Epithelial cell of alveolus of lung (primary cell): ENCODE results near the gene RPUSD1. TPM values are rescaled to one million over a fixed set of nuclear protein-coding genes. Genes with fewer than 3 reads are reported as not detected.

ENCODE experiments used
- total RNA-seq: library from RNA; depleted of rRNA; stranded (reverse); fragments of >200 nt; gene quantifications from 2 replicates; pipeline ENCODE4 v1.2.1, GENCODE V29; 2015

Gene RPUSD1, protein sequence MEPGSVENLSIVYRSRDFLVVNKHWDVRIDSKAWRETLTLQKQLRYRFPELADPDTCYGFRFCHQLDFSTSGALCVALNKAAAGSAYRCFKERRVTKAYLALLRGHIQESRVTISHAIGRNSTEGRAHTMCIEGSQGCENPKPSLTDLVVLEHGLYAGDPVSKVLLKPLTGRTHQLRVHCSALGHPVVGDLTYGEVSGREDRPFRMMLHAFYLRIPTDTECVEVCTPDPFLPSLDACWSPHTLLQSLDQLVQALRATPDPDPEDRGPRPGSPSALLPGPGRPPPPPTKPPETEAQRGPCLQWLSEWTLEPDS
- total RNA-seq = 26.4 and 30.3 TPM in 2 replicates

DNA sequence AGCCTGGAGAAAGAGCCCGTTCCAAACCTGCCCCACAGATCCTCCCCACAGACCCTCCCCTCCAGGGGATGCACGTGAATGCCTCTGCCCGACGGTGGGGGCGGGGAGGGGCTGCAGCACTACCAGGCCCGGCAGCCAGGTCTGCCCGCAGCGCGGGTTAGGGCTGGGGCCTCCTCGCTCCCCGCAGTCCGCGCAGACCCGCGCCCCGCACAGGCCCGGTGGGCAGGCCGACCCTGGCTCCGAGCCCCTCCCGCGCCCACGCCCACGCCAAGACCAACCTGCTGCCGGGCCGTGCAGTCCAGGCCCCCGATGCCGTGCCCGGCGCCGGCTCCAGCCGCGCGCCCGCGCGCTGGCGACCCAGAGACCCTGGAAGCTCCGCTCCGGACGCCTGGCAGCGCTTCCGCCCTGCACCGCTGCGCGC is at the start of gene RPUSD1:
Gene RPUSD1, minus strand, starts transcription at position 404 of the 421 bp plus-strand sequence. CDS start 644 bp downstream, outside the sequence.

DNA sequence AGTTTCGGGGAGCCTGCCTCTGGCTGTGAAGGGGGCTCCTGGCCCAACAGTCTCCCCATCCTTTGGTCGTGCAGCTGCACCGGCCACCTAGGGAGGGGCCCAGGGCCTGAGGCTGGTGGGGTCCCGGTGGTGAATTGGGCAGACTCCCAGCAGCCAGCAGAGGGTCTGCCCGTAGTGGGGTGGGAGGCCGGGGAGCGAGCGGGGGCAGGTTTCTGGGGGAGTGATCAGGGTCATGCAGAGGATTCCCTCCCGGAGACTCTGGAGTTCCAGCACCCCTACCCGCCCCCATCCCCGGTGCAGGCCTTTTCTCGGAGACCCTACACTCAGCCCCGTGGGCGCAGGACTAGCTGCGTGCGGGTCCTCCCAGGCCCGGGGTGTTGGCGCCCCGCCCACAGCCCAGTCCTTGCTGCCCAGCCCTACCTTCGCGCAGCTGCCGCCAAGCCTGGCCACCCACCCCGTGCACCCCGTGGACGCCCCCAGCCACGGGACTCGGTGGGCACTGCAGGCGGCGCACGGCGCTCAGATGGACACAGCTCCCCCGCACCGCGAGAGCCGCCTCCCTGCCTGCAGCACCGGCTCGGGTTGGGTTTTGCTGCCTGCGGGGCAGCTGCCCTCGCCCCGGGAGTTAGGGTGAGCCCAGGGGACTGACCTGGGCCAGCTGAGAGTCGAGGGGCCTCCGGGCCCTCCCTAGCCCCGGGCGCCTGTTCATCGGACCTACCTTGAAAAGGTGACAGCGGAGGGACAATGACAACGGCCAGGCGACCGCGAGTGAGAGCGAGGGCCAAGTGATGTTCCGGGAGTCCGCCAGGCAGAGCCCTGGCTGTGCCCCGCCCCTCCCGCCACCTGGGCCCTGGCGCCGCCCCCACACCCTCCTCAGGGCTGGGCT is 12.0 kb upstream of the RPUSD1 start, which contains the start of gene GNG13:
Gene GNG13, minus strand, starts transcription at position 787 of the 886 bp plus-strand sequence. CDS start 1,657 bp downstream, outside the sequence.

DNA sequence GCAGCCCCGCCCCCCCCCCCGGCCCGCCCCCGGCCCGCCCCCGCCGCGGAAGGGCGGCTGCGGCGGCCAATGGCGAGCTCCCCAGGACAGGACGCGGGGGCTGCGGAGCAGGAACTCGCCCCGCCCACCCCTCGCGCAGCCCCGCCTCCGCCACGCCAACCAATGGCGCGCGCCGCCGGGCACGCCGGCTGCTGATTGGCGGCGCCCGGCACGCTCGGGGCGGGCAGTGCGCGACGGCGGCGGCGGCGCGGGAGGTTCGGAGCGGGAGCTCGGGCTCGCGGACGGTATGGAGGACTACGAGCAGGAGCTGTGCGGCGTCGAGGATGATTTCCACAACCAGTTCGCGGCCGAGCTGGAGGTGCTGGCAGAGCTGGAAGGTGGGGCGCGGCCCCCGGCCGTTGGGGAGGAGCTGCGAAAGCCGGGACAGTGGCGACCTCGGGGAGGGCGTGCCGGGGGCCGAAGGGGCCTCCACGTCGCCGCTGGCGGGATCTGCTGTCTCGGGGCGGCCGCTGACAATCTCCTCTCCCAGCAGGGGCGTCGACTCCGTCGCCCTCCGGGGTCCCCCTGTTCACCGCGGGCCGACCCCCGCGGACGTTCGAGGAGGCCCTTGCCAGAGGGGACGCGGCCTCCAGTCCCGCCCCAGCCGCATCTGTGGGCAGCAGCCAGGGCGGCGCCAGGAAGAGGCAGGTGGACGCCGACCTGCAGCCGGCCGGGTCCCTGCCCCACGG is 382 bp upstream of the RPUSD1 start, which contains the start of gene CHTF18:
Gene CHTF18, plus strand, starts transcription at position 222 of the 728 bp plus-strand sequence. Its CDS starts 65 bp downstream, at position 287.

DNA sequence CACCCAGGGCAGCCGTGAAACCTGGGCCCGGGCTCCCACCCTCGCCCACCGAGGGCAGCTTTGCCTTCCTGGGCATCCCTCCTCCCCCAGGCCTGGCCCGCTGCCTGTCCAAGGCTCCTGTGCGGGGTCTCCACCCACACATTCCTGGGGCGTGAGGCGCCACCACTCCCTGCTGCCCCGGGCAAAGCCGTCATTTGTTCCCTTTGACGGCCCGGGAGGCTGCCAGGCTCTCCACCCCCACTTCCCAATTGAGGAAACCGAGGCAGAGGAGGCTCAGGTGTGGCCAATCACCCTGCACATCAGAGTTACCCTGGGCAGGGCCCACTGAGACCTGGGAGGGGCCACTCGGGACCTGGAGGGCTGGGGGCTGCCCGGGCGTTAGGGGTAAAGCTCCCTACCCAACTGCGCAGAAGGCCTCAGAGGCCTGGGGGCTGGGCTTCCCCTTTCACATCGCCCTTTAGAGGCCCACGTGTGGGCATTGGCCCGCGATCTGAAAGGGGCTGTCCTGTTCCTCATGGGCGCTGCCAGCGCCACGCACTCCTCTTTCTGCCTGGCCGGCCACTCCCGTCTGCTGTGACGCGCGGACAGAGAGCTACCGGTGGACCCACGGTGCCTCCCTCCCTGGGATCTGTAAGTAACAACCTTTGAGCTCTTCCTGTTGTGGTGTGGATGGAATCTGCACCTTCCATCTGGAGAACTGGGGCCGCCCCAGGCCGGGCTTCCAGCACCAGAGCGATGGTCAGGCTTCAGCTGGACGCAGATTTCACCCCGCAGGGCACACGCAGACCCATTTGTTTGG is 27.4 kb downstream of the RPUSD1 start, which contains the start of gene MSLN:
Gene MSLN, plus strand, starts transcription at position 190 of the 799 bp plus-strand sequence. CDS start 1,947 bp downstream, outside the sequence.

DNA sequence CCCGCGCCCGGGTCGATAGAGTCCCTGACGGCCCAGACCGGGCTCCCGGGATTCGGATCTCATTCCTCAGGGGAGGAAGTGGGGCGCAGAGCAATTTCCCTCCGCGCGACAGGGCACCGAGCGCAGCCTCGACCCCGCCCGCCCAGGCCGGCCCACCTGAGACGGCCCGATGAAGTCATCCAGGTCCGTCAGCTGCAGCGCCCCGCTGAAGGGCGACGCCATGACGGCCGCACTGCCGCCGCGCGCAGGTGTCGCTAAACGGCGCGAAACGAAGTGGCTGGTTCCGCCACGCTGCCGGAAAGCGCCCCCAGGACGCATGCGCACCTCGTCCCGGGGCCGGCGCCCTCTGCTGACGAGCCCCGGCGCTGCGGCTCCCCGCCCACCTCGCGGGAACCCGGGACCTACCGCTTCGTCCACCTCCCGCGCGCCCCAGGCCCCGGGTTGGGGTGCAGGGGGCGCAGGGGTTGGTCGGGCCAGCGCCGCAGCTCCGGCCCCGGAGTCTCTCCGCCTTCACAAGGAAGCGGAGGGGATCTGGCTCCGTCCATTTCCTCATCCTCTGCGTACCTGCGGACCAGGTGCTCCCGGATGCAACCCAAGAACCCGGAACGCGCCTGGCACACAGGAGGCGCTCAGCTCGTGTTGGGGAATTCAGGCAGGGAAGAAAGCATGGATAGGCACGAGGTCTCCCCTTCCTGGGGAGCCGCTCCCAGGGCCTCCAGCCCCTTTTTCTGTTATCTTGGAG is 47.2 kb downstream of the RPUSD1 start, which contains the start of gene CIAO3:
Gene CIAO3, minus strand, starts transcription at position 234 of the 742 bp plus-strand sequence. Its CDS starts 12 bp downstream, at position 222.

Other genes with a start within 250 kb of the RPUSD1 start
- not detected in 2 replicates for gene PRR35, start 228.0 kb downstream of the RPUSD1 start, total RNA-seq
- 2.2 and 13.1 TPM in 2 replicates for gene NHLRC4, start 221.4 kb downstream of the RPUSD1 start, total RNA-seq
- 38.7 and 40.2 TPM in 2 replicates for gene PIGQ, start 218.4 kb downstream of the RPUSD1 start, total RNA-seq
- gene RAB40C, start 198.3 kb downstream of the RPUSD1 start, total RNA-seq = 14.5 and 15.1 TPM in 2 replicates
- 0.13 and 2.6 TPM in 2 replicates for gene WFIKKN1, start 157.4 kb downstream of the RPUSD1 start, total RNA-seq
- gene METTL26, start 152.1 kb downstream of the RPUSD1 start, total RNA-seq = 169 and 173 TPM in 2 replicates
- gene MCRIP2, start 146.6 kb downstream of the RPUSD1 start, total RNA-seq = 10.8 and 20.2 TPM in 2 replicates
- 7.1 and 19.2 TPM in 2 replicates for gene WDR90, start 139.0 kb downstream of the RPUSD1 start, total RNA-seq
- 41.0 and 52.7 TPM in 2 replicates for gene RHOT2, start 120.2 kb downstream of the RPUSD1 start, total RNA-seq
- 0.78 and 2.1 TPM in 2 replicates for gene RHBDL1, start 112.7 kb downstream of the RPUSD1 start, total RNA-seq
- 93.3 and 150 TPM in 2 replicates for gene STUB1, start 108.0 kb downstream of the RPUSD1 start, total RNA-seq
- 65.6 and 101 TPM in 2 replicates for gene JMJD8, start 104.0 kb downstream of the RPUSD1 start, total RNA-seq
- 9.4 and 21.4 TPM in 2 replicates for gene WDR24, start 98.0 kb downstream of the RPUSD1 start, total RNA-seq
- 0.08 and 0.91 TPM in 2 replicates for gene FBXL16, start 82.6 kb downstream of the RPUSD1 start, total RNA-seq
- 34.3 and 76.0 TPM in 2 replicates for gene METRN, start 73.3 kb downstream of the RPUSD1 start, total RNA-seq
- 41.8 TPM in 2 replicates for gene ANTKMT, start 67.2 kb downstream of the RPUSD1 start, total RNA-seq
- gene CCDC78, start 61.9 kb downstream of the RPUSD1 start, total RNA-seq = 4.8 TPM in 1 of 2 replicates, not detected in the other
- 10.6 and 14.7 TPM in 2 replicates for gene HAGHL, start 61.3 kb downstream of the RPUSD1 start, total RNA-seq
- 24.6 and 26.3 TPM in 2 replicates for gene CIAO3, start 47.4 kb downstream of the RPUSD1 start, total RNA-seq
- 0.13 TPM in 1 of 2 replicates, not detected in the other for gene MSLN, start 27.6 kb downstream of the RPUSD1 start, total RNA-seq
- 5.9 and 18.2 TPM in 2 replicates for gene CHTF18, start 239 bp upstream of the RPUSD1 start, total RNA-seq
- gene GNG13, start 12.4 kb upstream of the RPUSD1 start, total RNA-seq = not detected in 2 replicates
- 11.8 and 14.8 TPM in 2 replicates for gene LMF1, start 182.6 kb upstream of the RPUSD1 start, total RNA-seq
- 0.13 and 0.88 TPM in 2 replicates for gene SOX8, start 193.4 kb upstream of the RPUSD1 start, total RNA-seq